ENCODE results near the gene ARMC6. TPM values are rescaled to one million over a fixed set of nuclear protein-coding genes. Genes with fewer than 3 reads are reported as not detected.

ARMC6 gene
- total RNA-seq, 1 donor from 2014 or later, result 34.6 TPM

GRCh38 chr19:19040417-19040816 lies 7.0 kb downstream of the ARMC6 start:
- DNase-seq (ENCODE audit: extremely low spot score, unreplicated experiment), result no peak
- Mint-ChIP-seq H3K9me3 (no peaks in the 10 kb centered on the region), H3K27ac (no peak overlapping the region), H3K27me3 (no peaks in the 10 kb centered on the region), H3K36me3 (peaks cover 12% of the 10 kb centered on the region), H3K4me3 (no peak overlapping the region), H3K4me1 (ENCODE audit: unreplicated experiment) (no peaks in the 10 kb centered on the region)
- no peak for TF ChIP-seq CTCF (conservative IDR thresholded peaks at IDR 0.05)

GRCh38 chr19:19042732-19043280 lies 9.4 kb downstream of the ARMC6 start:
- H3K36me3 Mint-ChIP-seq, result peaks cover 7% of the 10 kb centered on the region
- DNase-seq (ENCODE audit: extremely low spot score, unreplicated experiment), result no peak
- H3K27me3 Mint-ChIP-seq, result no peaks in the 10 kb centered on the region
- H3K4me3 Mint-ChIP-seq, result no peak overlapping the region
- TF ChIP-seq CTCF (conservative IDR thresholded peaks at IDR 0.05), result no peak
- H3K4me1 Mint-ChIP-seq (ENCODE audit: unreplicated experiment), result no peaks in the 10 kb centered on the region
- no peak overlapping the region for H3K27ac Mint-ChIP-seq
- H3K9me3 Mint-ChIP-seq, result no peaks in the 10 kb centered on the region

- no peaks in the 10 kb centered on the region for H3K4me1 Mint-ChIP-seq (ENCODE audit: unreplicated experiment)
- TF ChIP-seq CTCF (conservative IDR thresholded peaks at IDR 0.05), result no peak
- no peak for DNase-seq (ENCODE audit: extremely low spot score, unreplicated experiment)
- peaks cover 7% of the 10 kb centered on the region for H3K36me3 Mint-ChIP-seq
- no peaks in the 10 kb centered on the region for H3K27me3 Mint-ChIP-seq
- no peak overlapping the region for H3K27ac Mint-ChIP-seq
- H3K9me3 Mint-ChIP-seq, result no peaks in the 10 kb centered on the region
- H3K4me3 Mint-ChIP-seq, result no peak overlapping the region
Observed at GRCh38 chr19:19043481-19043880, 10.1 kb downstream of the ARMC6 start.

GRCh38 chr19:19043881-19044280 lies 10.5 kb downstream of the ARMC6 start:
- DNase-seq (ENCODE audit: extremely low spot score, unreplicated experiment), result no peak
- peaks cover 7% of the 10 kb centered on the region for H3K36me3 Mint-ChIP-seq
- no peak overlapping the region for H3K27ac Mint-ChIP-seq
- no peak overlapping the region for H3K4me3 Mint-ChIP-seq
- H3K9me3 Mint-ChIP-seq, result no peaks in the 10 kb centered on the region
- TF ChIP-seq CTCF (conservative IDR thresholded peaks at IDR 0.05), result no peak
- H3K4me1 Mint-ChIP-seq (ENCODE audit: unreplicated experiment), result no peaks in the 10 kb centered on the region
- H3K27me3 Mint-ChIP-seq, result no peaks in the 10 kb centered on the region

- no peaks in the 10 kb centered on the region for H3K9me3 Mint-ChIP-seq
Observed at GRCh38 chr19:19049406-19049805, 16.0 kb downstream of the ARMC6 start.

More at GRCh38 chr19:19049406-19049805, 16.0 kb downstream of the ARMC6 start:
- no peaks in the 10 kb centered on the region for H3K27me3 Mint-ChIP-seq
- H3K4me3 Mint-ChIP-seq, result no peak overlapping the region
- peaks cover 7% of the 10 kb centered on the region for H3K36me3 Mint-ChIP-seq
- no peak for DNase-seq (ENCODE audit: extremely low spot score, unreplicated experiment)
- TF ChIP-seq CTCF (conservative IDR thresholded peaks at IDR 0.05), result no peak
- no peaks in the 10 kb centered on the region for H3K4me1 Mint-ChIP-seq (ENCODE audit: unreplicated experiment)
- H3K27ac Mint-ChIP-seq, result no peak overlapping the region

Measured in type B pancreatic cell (in vitro differentiated cells).